GM12801 (cell line): ENCODE measurements around the gene MIB1.

Source experiments
- TF ChIP-seq, protein P1 (sequence below): IDR thresholded peaks from one replicate; pipeline ENCODE4 v1.5.1; 2011; ENCODE audit warnings: control low read depth; ENCODE audit not compliant: insufficient read length; ENCODE audit errors: extremely low read depth

Gene MIB1

GRCh38 chr18:21763846-21764646 is 23.5 kb downstream of the MIB1 start:
- TF ChIP-seq, protein P1, sequence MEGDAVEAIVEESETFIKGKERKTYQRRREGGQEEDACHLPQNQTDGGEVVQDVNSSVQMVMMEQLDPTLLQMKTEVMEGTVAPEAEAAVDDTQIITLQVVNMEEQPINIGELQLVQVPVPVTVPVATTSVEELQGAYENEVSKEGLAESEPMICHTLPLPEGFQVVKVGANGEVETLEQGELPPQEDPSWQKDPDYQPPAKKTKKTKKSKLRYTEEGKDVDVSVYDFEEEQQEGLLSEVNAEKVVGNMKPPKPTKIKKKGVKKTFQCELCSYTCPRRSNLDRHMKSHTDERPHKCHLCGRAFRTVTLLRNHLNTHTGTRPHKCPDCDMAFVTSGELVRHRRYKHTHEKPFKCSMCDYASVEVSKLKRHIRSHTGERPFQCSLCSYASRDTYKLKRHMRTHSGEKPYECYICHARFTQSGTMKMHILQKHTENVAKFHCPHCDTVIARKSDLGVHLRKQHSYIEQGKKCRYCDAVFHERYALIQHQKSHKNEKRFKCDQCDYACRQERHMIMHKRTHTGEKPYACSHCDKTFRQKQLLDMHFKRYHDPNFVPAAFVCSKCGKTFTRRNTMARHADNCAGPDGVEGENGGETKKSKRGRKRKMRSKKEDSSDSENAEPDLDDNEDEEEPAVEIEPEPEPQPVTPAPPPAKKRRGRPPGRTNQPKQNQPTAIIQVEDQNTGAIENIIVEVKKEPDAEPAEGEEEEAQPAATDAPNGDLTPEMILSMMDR = no peak

DNA sequence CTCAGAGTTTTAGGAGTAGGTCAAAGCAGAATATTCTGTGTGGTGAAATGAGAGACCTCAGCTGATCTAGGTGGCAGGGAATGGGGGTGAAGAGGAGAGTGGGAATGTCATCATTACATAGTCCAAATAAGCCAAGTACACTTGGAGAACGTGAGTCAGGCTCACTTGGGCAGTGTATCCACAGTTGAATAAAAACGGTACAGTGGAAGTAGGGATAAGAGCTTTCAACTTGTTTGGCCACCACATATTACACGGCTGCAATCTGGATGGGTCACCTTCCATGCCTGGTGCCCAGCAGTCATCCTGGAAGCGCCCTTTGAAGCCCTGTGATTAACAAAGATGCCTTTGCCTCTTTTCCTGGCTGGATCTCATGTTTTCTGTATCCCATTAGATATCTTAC is 28.6 kb downstream of the MIB1 start:
- TF ChIP-seq, protein P1 = no peak

DNA sequence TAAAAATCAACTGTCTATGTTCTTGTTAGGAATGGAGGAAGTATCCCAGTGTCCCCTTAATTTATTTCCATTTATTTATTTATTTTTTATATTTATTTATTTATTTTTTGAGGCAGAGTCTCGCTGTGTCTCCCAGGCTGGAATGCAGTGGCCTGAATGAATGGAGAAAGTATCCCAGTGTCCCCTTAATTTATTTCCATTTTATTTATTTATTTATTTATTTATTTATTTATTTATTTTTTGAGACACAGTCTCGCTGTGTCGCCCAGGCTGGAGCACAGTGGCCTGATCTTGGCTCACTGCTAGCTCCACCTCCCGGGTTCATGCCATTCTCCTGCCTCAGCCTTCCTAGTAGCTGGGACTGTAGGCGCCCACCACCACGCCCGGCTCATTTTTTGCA is 34.1 kb downstream of the MIB1 start:
- TF ChIP-seq, protein P1 = no peak

DNA sequence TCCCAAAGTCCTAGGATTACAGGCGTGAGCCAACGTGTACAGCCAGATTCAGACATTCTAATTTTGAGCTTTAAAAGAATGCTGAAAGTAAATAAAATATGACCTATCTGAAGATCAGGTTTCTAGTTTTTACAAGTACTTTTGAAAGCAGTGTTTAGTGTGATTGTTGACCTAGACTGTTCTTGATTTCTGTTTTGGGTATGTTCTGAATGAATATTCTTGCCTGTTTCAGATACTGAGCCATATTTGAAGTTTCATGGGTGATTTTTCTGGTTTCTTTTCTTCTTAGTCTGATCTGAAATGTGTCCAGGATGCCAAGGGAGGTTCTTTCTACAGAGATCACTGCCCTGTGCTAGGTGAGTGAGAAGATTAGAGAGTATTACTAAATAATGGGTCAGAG is 37.2 kb downstream of the MIB1 start:
- TF ChIP-seq, protein P1 = no peak

DNA sequence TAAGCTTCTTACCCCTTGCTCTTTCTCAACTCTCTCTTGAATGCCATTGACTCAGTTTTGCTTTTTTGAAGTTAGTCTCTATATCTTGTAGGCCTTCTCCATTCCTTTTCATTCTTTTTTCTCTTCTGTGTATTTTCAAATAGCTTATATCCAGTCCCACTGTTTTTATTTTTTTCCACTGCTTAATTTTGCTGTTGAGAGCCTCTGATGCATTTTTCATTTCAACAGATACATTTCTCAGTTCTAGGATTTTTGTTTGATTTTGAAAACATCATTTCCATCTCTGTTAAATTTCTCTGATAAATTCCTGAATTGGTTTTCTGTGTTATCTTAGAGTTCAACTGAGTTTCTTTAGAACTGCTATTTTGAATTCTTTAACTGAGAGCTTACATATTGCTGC is 45.9 kb downstream of the MIB1 start:
- TF ChIP-seq, protein P1 = no peak

- TF ChIP-seq, protein P1 = no peak
Observed at GRCh38 chr18:21798126-21798525, 57.5 kb downstream of the MIB1 start.

- TF ChIP-seq, protein P1 = no peak
Observed at GRCh38 chr18:21799721-21800120, 59.1 kb downstream of the MIB1 start.
